SK-N-SH (cell line): ENCODE results near the gene FRRS1L.

Experiments used
- EP300 ChIP-seq, 2 experiments: IDR thresholded peaks; 2 replicates each; pipeline versions ENCODE4 v1.4.0 to v1.6.1; 2012; ENCODE audit warnings: borderline replicate concordance in 1 of 2, low read depth in 1 of 2, low read length in 1 of 2
- FOSL2 ChIP-seq: IDR thresholded peaks from 2 replicates; pipeline ENCODE4 v1.4.0; 2012; ENCODE audit warnings: low read depth, mild to moderate bottlenecking, moderate library complexity, borderline replicate concordance
- NFIC ChIP-seq: IDR thresholded peaks from 2 replicates; pipeline ENCODE4 v1.4.0; 2012; ENCODE audit warnings: borderline replicate concordance
- RFX5 ChIP-seq: IDR thresholded peaks from 2 replicates; pipeline ENCODE4 v1.6.1; 2012; ENCODE audit warnings: mild to moderate bottlenecking, improper control_type of control experiment, low read length
- SMC3 ChIP-seq: IDR thresholded peaks from 2 replicates; pipeline ENCODE4 v1.6.1; 2012; ENCODE audit warnings: low read depth, low read length, improper control_type of control experiment
- TAF1 ChIP-seq: IDR thresholded peaks from 2 replicates; pipeline ENCODE4 v1.6.1; 2012; ENCODE audit warnings: low read depth, mild to moderate bottlenecking, low read length, moderate library complexity, borderline replicate concordance
- TEAD4 ChIP-seq: IDR thresholded peaks from 2 replicates; pipeline ENCODE4 v1.4.0; 2012; ENCODE audit warnings: mild to moderate bottlenecking, borderline replicate concordance; ENCODE audit not compliant: insufficient read depth
- TF ChIP-seq, protein P1 (sequence below): IDR thresholded peaks from 2 replicates; pipeline ENCODE4 v1.4.0; 2012; ENCODE audit warnings: low read depth, borderline replicate concordance
- TF ChIP-seq, protein P2 (sequence below): IDR thresholded peaks from 2 replicates; pipeline ENCODE4 v1.4.0; 2012; ENCODE audit warnings: low read depth
- TF ChIP-seq, protein P3 (sequence below): fragments of 200-600 bp; sonication (generic); IDR thresholded peaks from 2 replicates; pipeline ENCODE4 v1.6.1; 2017; ENCODE audit warnings: antibody characterized with exemption, mild to moderate bottlenecking, moderate library complexity
- TF ChIP-seq, protein P4 (sequence below): IDR thresholded peaks from 2 replicates; pipeline ENCODE4 v1.6.1; 2012; ENCODE audit warnings: mild to moderate bottlenecking, low read depth, low read length, moderate library complexity

DNA sequence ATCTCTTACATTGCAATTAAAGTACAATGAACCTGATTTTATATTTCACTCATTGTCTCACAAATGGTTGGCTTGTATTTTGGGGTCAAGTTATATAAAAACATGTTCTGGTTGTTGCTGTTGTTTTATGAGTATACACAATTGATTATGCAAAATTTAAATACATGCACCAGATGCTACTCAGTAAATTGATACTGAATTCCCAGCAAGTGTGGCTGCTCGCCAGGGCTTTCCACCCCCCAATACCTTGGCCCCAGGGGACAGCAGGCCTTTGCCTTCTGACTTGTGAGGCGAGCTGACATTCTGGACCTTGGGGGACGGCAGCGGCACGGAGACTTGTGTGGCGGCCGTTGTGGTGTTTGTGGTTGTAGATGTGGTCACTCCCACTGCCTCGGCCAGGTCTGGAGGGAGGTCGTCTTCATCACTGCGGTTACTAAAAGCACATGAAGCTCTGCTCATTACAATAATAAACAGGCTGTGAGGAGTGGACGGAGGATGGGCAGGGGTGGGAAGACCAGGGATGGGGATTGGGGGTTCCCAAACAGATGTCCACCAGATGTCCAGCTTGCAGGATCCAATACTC lies 27.0 kb upstream of the FRRS1L start:
- no peak for TF ChIP-seq FOSL2
- TF ChIP-seq TEAD4: no peak
- TF ChIP-seq, protein P1, sequence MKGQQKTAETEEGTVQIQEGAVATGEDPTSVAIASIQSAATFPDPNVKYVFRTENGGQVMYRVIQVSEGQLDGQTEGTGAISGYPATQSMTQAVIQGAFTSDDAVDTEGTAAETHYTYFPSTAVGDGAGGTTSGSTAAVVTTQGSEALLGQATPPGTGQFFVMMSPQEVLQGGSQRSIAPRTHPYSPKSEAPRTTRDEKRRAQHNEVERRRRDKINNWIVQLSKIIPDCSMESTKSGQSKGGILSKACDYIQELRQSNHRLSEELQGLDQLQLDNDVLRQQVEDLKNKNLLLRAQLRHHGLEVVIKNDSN: no peak
- TF ChIP-seq, protein P2, sequence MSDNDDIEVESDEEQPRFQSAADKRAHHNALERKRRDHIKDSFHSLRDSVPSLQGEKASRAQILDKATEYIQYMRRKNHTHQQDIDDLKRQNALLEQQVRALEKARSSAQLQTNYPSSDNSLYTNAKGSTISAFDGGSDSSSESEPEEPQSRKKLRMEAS: no peak
- TF ChIP-seq, protein P3, sequence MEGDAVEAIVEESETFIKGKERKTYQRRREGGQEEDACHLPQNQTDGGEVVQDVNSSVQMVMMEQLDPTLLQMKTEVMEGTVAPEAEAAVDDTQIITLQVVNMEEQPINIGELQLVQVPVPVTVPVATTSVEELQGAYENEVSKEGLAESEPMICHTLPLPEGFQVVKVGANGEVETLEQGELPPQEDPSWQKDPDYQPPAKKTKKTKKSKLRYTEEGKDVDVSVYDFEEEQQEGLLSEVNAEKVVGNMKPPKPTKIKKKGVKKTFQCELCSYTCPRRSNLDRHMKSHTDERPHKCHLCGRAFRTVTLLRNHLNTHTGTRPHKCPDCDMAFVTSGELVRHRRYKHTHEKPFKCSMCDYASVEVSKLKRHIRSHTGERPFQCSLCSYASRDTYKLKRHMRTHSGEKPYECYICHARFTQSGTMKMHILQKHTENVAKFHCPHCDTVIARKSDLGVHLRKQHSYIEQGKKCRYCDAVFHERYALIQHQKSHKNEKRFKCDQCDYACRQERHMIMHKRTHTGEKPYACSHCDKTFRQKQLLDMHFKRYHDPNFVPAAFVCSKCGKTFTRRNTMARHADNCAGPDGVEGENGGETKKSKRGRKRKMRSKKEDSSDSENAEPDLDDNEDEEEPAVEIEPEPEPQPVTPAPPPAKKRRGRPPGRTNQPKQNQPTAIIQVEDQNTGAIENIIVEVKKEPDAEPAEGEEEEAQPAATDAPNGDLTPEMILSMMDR: no peak
- no peak for TF ChIP-seq TAF1
- TF ChIP-seq EP300 (IDR thresholded peaks at IDR 0.05; ENCODE audit: borderline replicate concordance in 1 of 2, low read depth in 1 of 2, low read length in 1 of 2): no peak
- TF ChIP-seq SMC3: no peak
- TF ChIP-seq RFX5: no peak
- TF ChIP-seq NFIC: no peak
- TF ChIP-seq, protein P4, sequence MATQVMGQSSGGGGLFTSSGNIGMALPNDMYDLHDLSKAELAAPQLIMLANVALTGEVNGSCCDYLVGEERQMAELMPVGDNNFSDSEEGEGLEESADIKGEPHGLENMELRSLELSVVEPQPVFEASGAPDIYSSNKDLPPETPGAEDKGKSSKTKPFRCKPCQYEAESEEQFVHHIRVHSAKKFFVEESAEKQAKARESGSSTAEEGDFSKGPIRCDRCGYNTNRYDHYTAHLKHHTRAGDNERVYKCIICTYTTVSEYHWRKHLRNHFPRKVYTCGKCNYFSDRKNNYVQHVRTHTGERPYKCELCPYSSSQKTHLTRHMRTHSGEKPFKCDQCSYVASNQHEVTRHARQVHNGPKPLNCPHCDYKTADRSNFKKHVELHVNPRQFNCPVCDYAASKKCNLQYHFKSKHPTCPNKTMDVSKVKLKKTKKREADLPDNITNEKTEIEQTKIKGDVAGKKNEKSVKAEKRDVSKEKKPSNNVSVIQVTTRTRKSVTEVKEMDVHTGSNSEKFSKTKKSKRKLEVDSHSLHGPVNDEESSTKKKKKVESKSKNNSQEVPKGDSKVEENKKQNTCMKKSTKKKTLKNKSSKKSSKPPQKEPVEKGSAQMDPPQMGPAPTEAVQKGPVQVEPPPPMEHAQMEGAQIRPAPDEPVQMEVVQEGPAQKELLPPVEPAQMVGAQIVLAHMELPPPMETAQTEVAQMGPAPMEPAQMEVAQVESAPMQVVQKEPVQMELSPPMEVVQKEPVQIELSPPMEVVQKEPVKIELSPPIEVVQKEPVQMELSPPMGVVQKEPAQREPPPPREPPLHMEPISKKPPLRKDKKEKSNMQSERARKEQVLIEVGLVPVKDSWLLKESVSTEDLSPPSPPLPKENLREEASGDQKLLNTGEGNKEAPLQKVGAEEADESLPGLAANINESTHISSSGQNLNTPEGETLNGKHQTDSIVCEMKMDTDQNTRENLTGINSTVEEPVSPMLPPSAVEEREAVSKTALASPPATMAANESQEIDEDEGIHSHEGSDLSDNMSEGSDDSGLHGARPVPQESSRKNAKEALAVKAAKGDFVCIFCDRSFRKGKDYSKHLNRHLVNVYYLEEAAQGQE: no peak
